GM18498 (cell line): ENCODE results near the gene SPINK4.

Experiments used
- ATAC-seq: cut with Tn5 transposase; IDR thresholded peaks from one replicate; pipeline ENCODE4 v1.9.1; 2021; ENCODE audit warnings: mild to moderate bottlenecking, moderate library complexity; ENCODE audit not compliant: unreplicated experiment

Gene SPINK4

DNA sequence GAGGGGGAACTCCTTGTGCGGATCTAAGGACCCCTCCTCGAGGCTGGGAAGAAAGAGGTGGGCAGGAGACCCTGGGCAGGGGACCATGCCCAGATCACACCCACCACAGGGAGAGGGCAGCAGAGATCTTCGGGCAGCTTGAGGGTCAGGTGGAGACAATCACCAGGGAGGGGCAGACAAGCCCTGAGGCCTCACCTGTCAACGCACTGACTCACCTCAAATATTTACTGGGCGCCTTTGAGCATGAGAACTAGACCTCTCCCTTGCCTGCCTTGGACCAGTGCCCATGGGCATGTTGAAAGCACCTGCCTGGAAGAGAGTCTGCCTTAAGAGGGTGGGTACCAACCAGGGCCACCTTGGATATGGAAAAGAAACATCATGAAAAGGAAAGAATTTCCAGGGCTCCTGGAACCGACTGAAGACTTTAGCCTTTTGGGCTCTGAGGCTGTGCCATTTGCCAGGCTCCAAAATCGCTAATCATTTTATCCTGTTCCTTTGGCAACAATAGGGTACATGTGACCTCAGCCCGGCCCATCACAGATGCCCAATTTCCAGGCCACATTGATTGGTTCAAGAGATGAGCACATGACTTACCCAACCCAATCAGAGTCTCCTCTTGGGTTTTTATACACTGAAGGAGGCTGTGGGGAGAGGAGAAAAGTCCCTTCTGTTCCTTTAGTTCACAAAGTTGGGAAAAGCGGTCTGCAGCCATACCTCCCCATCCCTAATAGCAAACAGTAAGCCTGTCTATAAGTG, 10.4 kb upstream of the SPINK4 start:
- no peak for ATAC-seq

- ATAC-seq = no peak
These were observed 9.0 kb upstream of the SPINK4 start for GRCh38 chr9:33230756-33231622.

GRCh38 chr9:33231623-33231942, 8.4 kb upstream of the SPINK4 start:
- no peak for ATAC-seq

GRCh38 chr9:33232815-33233214, 7.2 kb upstream of the SPINK4 start:
- no peak for ATAC-seq

DNA sequence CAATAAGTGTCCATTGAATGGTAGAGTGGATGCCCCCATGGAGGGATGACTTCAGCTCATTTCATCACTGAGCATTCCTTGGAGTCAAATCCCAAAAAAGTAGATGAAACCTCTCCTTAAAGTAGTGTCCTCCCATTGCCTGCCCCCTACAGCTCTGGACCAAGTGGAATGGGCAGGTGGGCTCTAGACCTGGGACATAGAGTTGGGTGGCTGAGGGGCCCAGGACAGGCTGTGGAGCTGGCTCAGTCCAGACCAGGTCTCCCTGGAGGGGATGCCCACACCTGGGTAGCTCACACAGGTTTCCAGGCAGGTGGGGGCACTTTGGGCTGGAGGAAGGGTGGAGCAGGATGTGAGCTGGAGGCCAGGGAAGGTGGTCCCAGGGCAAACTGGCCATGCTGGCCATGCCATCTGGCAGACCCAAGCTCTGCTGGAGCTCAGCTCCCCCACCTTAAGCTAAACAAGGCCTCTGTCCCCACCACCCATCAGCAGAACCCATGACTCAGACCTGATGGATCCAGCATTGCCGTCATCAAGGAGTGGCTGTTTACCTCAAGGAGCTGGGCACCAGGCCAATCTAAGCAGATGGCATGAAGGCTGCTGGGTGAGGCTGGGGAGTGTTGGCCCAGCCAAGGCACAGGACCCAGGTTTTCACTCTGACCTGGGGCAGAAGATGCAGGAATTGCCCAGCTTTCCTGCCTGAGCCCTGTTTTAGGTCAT, 6.2 kb upstream of the SPINK4 start:
- no peak for ATAC-seq

DNA sequence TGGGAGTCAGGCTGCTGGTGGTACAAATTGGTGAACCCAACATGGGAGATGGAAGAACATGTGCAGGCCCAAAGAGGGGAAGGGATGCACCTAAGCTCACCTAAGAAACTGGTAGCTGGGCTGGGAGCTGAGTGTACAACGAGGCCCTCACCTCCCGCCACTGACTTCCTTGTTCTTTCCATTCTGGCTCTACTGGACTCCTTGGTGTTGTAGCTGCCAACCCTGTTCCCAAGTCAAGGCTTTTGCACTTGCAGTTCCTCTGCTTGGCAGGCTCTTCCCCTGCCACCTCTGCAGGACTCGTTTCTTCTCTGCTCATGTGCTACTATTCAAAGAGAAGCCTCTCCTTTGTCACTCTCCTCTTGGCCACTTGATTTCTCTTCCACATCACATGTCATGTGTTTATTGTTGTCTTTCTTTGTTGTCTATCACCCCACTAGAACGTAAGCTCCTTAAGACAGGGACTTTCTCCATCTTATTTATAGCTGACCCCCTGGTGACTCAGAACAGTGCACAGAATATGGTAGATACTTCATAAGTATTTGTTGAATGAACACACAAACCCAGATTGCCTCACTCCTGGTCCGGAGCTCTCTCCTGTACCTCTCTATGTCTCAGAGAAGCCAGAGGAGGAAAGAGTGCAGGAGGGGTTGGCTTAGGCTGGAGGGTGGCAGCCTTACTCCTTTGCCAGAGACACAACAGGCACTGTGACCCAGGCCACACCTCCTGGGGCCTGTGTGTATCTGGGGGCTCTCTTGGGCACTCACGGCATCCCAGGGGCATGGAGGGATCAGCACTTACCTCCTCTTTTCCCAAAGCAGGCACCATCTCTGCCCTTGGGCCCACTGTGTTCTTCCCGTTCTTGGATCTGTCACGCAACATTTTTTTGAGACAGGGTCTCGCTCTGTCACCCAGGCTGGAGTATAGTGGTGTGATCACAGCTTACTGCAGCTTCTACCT, 5.2 kb upstream of the SPINK4 start:
- no peak for ATAC-seq

- ATAC-seq = no peak
These were observed 3.4 kb upstream of the SPINK4 start for GRCh38 chr9:33236571-33236970.

- no peak for ATAC-seq
These were observed 1.3 kb downstream of the SPINK4 start for GRCh38 chr9:33241298-33241697.

GRCh38 chr9:33242609-33243134, 2.7 kb downstream of the SPINK4 start:
- ATAC-seq = no peak

DNA sequence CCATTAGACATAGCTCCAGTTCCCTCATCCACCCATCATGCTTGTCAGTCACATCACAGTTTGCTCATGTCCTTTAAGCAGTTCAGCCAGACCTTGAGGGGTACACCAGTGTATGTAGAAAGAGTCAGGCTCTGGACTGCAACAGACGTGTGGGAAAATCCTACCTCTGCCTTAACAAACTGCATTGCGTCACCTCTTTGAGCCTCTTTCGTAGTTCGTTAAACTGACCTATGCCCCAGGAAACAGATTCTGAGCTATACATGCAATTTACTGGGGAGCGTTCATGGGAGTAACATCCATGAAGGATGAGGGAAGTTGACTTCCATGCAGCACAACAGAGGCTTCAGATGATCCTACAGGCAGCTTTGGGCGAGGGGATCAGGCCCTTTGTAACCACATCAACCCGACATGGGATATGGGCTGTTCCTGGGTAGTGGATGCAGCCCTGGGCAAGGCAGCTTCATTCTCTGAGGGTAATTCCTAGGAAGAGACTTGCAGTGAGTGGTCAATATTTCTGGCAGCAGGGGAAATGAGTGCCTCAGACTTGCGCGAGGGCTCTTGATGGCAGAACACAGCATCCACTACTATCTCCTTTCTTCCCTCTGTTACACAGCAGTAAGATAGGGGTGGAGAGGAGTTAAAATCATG, 4.3 kb downstream of the SPINK4 start:
- ATAC-seq = no peak

GRCh38 chr9:33245341-33245740, 5.4 kb downstream of the SPINK4 start:
- ATAC-seq = no peak

GRCh38 chr9:33246269-33246860, 6.4 kb downstream of the SPINK4 start:
- ATAC-seq = no peak

GRCh38 chr9:33248606-33249005, 8.6 kb downstream of the SPINK4 start:
- ATAC-seq = peak; percentile 11

DNA sequence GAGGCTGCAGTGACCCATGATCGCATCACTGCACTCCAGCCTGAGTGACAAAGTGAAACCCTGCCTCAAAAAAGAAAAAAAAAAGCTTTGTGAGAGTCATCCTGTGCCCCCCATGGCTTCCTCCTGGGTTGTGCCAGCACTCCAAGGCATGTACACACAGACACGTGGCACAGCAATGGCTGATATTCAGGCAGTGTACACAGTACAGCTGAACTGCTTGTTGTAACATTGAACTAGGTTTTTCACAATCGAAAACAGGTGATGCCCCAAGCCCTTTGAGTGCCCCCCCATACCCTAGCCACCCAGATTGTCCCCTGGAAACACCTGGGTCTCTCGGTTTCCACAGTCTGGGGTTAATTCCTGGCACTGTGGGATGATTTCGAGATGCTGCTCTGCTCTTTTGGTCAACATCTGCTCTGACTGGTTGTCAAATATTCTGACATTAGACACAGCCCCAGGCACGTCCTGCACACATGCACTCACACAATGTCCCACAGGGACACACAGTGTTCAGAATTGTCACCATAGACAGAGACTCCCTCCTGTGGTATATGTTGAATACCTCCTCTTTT, 9.2 kb downstream of the SPINK4 start:
- peak; percentile 62 for ATAC-seq

DNA sequence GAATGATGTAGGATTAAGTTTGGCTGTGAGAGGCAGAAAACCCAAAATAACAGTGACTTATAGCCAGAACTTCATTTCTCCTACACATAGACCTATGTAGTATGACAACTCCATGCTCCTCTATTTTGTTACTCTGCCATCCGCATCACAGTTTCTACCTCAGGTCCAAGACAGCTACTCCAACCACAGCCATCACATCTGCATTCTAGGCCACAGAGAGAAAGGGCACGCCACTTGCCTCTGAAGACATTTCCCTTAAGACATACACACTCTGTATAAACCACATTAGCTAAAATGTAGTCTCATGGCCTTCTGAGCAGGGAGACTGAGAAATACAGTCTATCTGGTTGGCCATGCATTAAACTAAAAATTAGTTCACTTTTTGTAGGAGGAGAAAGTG, 10.0 kb downstream of the SPINK4 start:
- no peak for ATAC-seq

GRCh38 chr9:33250458-33250995, 10.6 kb downstream of the SPINK4 start:
- ATAC-seq = no peak

GRCh38 chr9:33254211-33254610, 14.2 kb downstream of the SPINK4 start:
- no peak for ATAC-seq

- ATAC-seq = no peak
These were observed 15.0 kb downstream of the SPINK4 start for GRCh38 chr9:33255014-33255413.

- no peak for ATAC-seq
These were observed 15.5 kb downstream of the SPINK4 start for GRCh38 chr9:33255471-33255870.
